ENCODE data around the gene PRTN3. TPM values are rescaled to one million over a fixed set of nuclear protein-coding genes. Genes with fewer than 3 reads are reported as not detected.

PRTN3 gene
- total RNA-seq, 1 donor from 2014 or later: not detected

GRCh38 chr19:870963-871401 lies 30.2 kb downstream of the PRTN3 start:
- no peak overlapping the region for H3K4me3 Mint-ChIP-seq
- Histone ChIP-seq H3K79me2 (ENCODE audit: low read depth) (no peaks in the 10 kb centered on the region), H3K9ac (no peak overlapping the region), H3K4me1 (peaks cover 7% of the 10 kb centered on the region), H3K4me3 (no peak overlapping the region), H3K27me3 (no peaks in the 10 kb centered on the region), H2AFZ (replicated peaks) (no peak overlapping the region), H4K20me1 (ENCODE audit: low read depth) (peaks cover 21% of the 10 kb centered on the region), H3K36me3 (no peaks in the 10 kb centered on the region), H3K27ac (peak overlapping the region; percentile 53), H3K9me3 (ENCODE audit: low read depth) (no peaks in the 10 kb centered on the region), H3F3A (ENCODE audit: low read depth) (peaks cover 30% of the 10 kb centered on the region), H3K4me2 (no peak overlapping the region)
- H3K4me1 Mint-ChIP-seq: peaks cover 7% of the 10 kb centered on the region
- no peaks in the 10 kb centered on the region for H3K9me3 Mint-ChIP-seq
- no peak overlapping the region for H3K27ac Mint-ChIP-seq
- peaks cover 11% of the 10 kb centered on the region for H3K36me3 Mint-ChIP-seq
- peaks cover 5% of the 10 kb centered on the region for H3K27me3 Mint-ChIP-seq (ENCODE audit: insufficient read depth, low read depth)
- no peak for DNase-seq (ENCODE audit: low spot score)
- no peak for TF ChIP-seq CTCF (IDR thresholded peaks at IDR 0.05)
- TF ChIP-seq EZH2phosphoT487 (IDR thresholded peaks at IDR 0.05): no peak
- no peak for TF ChIP-seq EZH2 (IDR thresholded peaks at IDR 0.05)

GRCh38 chr19:871446-872265 lies 30.9 kb downstream of the PRTN3 start:
- Mint-ChIP-seq H3K4me3 (peak overlapping the region; percentile 53), H3K27me3 (ENCODE audit: insufficient read depth, low read depth) (peaks cover 5% of the 10 kb centered on the region), H3K9me3 (no peaks in the 10 kb centered on the region), H3K27ac (no peak overlapping the region), H3K36me3 (peaks cover 13% of the 10 kb centered on the region), H3K4me1 (peaks cover 7% of the 10 kb centered on the region)
- peak overlapping the region; percentile 13 for H3K4me2 ChIP-seq
- no peak overlapping the region for H2AFZ ChIP-seq (replicated peaks)
- TF ChIP-seq EZH2 (IDR thresholded peaks at IDR 0.05) (no peak), EZH2phosphoT487 (IDR thresholded peaks at IDR 0.05) (no peak), CTCF (IDR thresholded peaks at IDR 0.05) (no peak)
- H3K27me3 ChIP-seq: no peaks in the 10 kb centered on the region
- H3K4me3 ChIP-seq: no peak overlapping the region
- no peaks in the 10 kb centered on the region for H3K79me2 ChIP-seq (ENCODE audit: low read depth)
- DNase-seq (ENCODE audit: low spot score): peak; percentile 75
- no peak overlapping the region for H3K9ac ChIP-seq
- peak overlapping the region; percentile 68 for H3K27ac ChIP-seq
- H3K4me1 ChIP-seq: peaks cover 7% of the 10 kb centered on the region
- H3K9me3 ChIP-seq (ENCODE audit: low read depth): no peaks in the 10 kb centered on the region
- H3F3A ChIP-seq (ENCODE audit: low read depth): peaks cover 30% of the 10 kb centered on the region
- no peaks in the 10 kb centered on the region for H3K36me3 ChIP-seq
- peaks cover 20% of the 10 kb centered on the region for H4K20me1 ChIP-seq (ENCODE audit: low read depth)

- peaks cover 28% of the 10 kb centered on the region for H3F3A ChIP-seq (ENCODE audit: low read depth)
- peaks cover 6% of the 10 kb centered on the region for H3K4me1 ChIP-seq
- H2AFZ ChIP-seq (replicated peaks): no peak overlapping the region
- H3K27me3 ChIP-seq: no peaks in the 10 kb centered on the region
- H4K20me1 ChIP-seq (ENCODE audit: low read depth): peaks cover 13% of the 10 kb centered on the region
- H3K9me3 Mint-ChIP-seq: no peaks in the 10 kb centered on the region
- peaks cover 5% of the 10 kb centered on the region for H3K27me3 Mint-ChIP-seq (ENCODE audit: insufficient read depth, low read depth)
- peak overlapping the region; percentile 42 for H3K4me2 ChIP-seq
- H3K36me3 ChIP-seq: no peaks in the 10 kb centered on the region
- no peak overlapping the region for H3K4me3 ChIP-seq
- H3K9ac ChIP-seq: no peak overlapping the region
- TF ChIP-seq EZH2 (IDR thresholded peaks at IDR 0.05) (no peak), EZH2phosphoT487 (IDR thresholded peaks at IDR 0.05) (no peak), CTCF (IDR thresholded peaks at IDR 0.05) (no peak)
- peak; percentile 85 for DNase-seq (ENCODE audit: low spot score)
- H3K79me2 ChIP-seq (ENCODE audit: low read depth): no peaks in the 10 kb centered on the region
- H3K36me3 Mint-ChIP-seq: peaks cover 12% of the 10 kb centered on the region
- peak overlapping the region; percentile 68 for H3K27ac ChIP-seq
- no peaks in the 10 kb centered on the region for H3K9me3 ChIP-seq (ENCODE audit: low read depth)
- peaks cover 5% of the 10 kb centered on the region for H3K4me1 Mint-ChIP-seq
- no peak overlapping the region for H3K27ac Mint-ChIP-seq
- H3K4me3 Mint-ChIP-seq: no peak overlapping the region
Observed at GRCh38 chr19:872266-872951, 31.6 kb downstream of the PRTN3 start.

Measured in neural progenitor cell (in vitro differentiated cells).